Psoas muscle (tissue), 8 donors: ENCODE data around the gene ITGA3. TPM values are rescaled to one million over a fixed set of nuclear protein-coding genes. Genes with fewer than 3 reads are reported as not detected.

Experiments used
- ATAC-seq, 4 donors: fragments of 200-7000 bp; cut with Tn5 transposase; one replicate each; pipeline ENCODE4 v1.9.1; 2020; ENCODE audit warnings: moderate library complexity in 3 of 4, mild to moderate bottlenecking in 2 of 4
- DNase-seq, 2 donors: peaks; one replicate each; pipeline ENCODE4 v3.0.0-alpha.2; 2020
- H3K27ac ChIP-seq: fragments of 200-600 bp; one replicate; pipeline ENCODE4 v1.8.0; 2022
- H3K27me3 ChIP-seq, 3 donors: fragments of 200-600 bp in 1 of 3; one replicate each; pipeline versions ENCODE4 v1.6.1 to v1.8.0; 2013 to 2022; ENCODE audit warnings: low read length in 2 of 3, mild to moderate bottlenecking in 2 of 3, moderate library complexity in 1 of 3; ENCODE audit not compliant: insufficient read depth in 3 of 3
- H3K36me3 ChIP-seq, 2 donors: fragments of 200-600 bp in 1 of 2; one replicate each; pipeline versions ENCODE4 v1.6.1 to v1.8.0; 2013 to 2022; ENCODE audit warnings: low read depth in 1 of 2, mild to moderate bottlenecking in 1 of 2, moderate library complexity in 1 of 2; ENCODE audit not compliant: insufficient read depth in 1 of 2
- H3K4me1 ChIP-seq: fragments of 200-600 bp; one replicate; pipeline ENCODE4 v1.8.0; 2022
- H3K4me3 ChIP-seq: fragments of 200-600 bp; one replicate; pipeline ENCODE4 v1.8.0; 2022; ENCODE audit warnings: mild to moderate bottlenecking
- H3K9me3 ChIP-seq: fragments of 200-600 bp; one replicate; pipeline ENCODE4 v1.8.0; 2022
- CTCF ChIP-seq: fragments of 200-600 bp; IDR thresholded peaks from one replicate; pipeline ENCODE4 v1.8.0; 2022; ENCODE audit warnings: antibody characterized with exemption
- WGBS, 3 donors: extraction: QIAGEN DNeasy Blood & Tissue Kit; methylation state at CpG; one replicate each; pipeline versions ENCODE4 v1.1.6 to v1.1.7; 2013; 5-methylcytosine and 5-hydroxymethylcytosine counted together
- intact Hi-C, 2 donors: fragments of 100-400 bp; cut with DNase I; formaldehyde crosslinking; loops; one replicate each; pipeline versions ENCODE4 v1.11.0 to v1.14.2; 2022
- polyA plus RNA-seq, 3 donors: library from polyadenylated mRNA; stranded (reverse); fragments of 200-250 nt; gene quantifications; one replicate each; pipeline ENCODE4 v1.2.3, GENCODE V29; 2013
- total RNA-seq, 4 donors: library from RNA; stranded (reverse); fragmentation: NEBNext Ultra II Directional in 2 of 4; extraction: Animal tissue kit (Norgen Biotek cat#: 25700) in 2 of 4; gene quantifications; one replicate each; pipeline versions ENCODE4 v1.2.1 to v1.2.4, GENCODE V29; 2021 to 2023
- donor health status: healthy with polysubstance abuse.
- donor health status: DM: no; HTN: no; CAD: no; lungs with moderate emphysema.
- donor health status: Bipolar disorder and iron deficiency.
- donor health status: healthy.
- donor health status: DM: yes; HTN: yes; CAD: no.
- donor health status: DM: no; HTN: no; CAD: no.
- donor health status: DM: no; HTN: no; CAD: no.
- donor health status: DM: yes; HTN: yes; CAD: no.

ITGA3 gene
- total and polyA plus RNA-seq, 7 donors, result 4.9 to 21.9 (median 10.9) TPM

DNA sequence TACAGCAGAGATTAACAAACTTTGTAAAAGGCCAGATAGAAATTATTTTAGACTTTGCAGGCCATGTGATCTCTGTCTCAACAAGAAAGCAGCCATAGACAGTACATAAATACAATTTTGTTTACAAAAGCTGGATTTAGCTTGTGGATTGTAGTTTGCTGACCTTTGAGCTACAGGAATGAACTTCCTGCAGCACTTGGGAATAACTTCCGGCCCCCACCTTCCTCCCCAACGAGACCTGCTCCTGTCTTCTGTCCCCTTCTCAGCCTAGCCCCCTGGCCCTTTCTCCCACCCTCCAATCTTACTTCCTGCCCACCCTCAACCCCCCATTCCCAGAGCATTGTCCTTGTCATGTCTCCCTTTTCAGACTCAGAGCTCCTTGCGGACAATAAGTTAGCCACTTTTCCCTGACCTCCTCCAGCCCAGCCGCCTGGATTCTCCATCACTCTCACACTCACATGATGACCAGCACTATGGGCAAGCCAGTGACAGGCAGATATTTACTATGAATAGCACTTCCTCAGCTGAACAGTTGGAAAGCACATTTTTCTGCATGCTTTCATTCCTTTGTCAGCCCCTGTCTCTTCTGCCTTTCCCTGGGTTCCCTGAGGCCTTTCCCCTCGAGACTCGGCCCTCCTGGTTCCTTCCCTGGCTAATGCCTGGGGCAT is 33.3 kb upstream of the ITGA3 start:
- Histone ChIP-seq H3K27ac (no peak overlapping the region), H3K4me1 (peaks cover 6% of the 10 kb centered on the region), H3K9me3 (no peaks in the 10 kb centered on the region), H3K36me3 (no peaks in the 10 kb centered on the region), H3K4me3 (no peak overlapping the region), H3K27me3 (peaks cover 0 to 6% (median 0%) of the 10 kb centered on the region in 3 donors)
- TF ChIP-seq CTCF, result no peak
- DNase-seq (no peak), ATAC-seq (no peak)
- intact Hi-C loops, result no loop called here
- 61 to 69% (median 68%) methylated on average over 6 of the region's 6 CpGs for WGBS, 3 donors

GRCh38 chr17:50023520-50023919 is 32.4 kb upstream of the ITGA3 start:
- no peaks in the 10 kb centered on the region for H3K9me3 ChIP-seq
- no peaks in the 10 kb centered on the region for H3K36me3 ChIP-seq
- peaks cover 0 to 13% (median 2%) of the 10 kb centered on the region in 3 donors for H3K27me3 ChIP-seq
- H3K27ac ChIP-seq, result no peak overlapping the region
- WGBS, 3 donors, result 65 to 68% (median 65%) methylated on average over 8 of the region's 8 CpGs
- peaks cover 6% of the 10 kb centered on the region for H3K4me1 ChIP-seq
- no peak for TF ChIP-seq CTCF
- DNase-seq, result no peak
- intact Hi-C loops, result no loop called here
- no peak overlapping the region for H3K4me3 ChIP-seq
- ATAC-seq, result no peak

- no peak for DNase-seq
- no peaks in the 10 kb centered on the region for H3K36me3 ChIP-seq
- no peak for TF ChIP-seq CTCF
- no peak for ATAC-seq
- peaks cover 6% of the 10 kb centered on the region for H3K4me1 ChIP-seq
- intact Hi-C loops, result no loop called here
- H3K27ac ChIP-seq, result no peak overlapping the region
- no peak overlapping the region for H3K4me3 ChIP-seq
- H3K9me3 ChIP-seq, result no peaks in the 10 kb centered on the region
- peaks cover 0 to 17% (median 2%) of the 10 kb centered on the region in 3 donors for H3K27me3 ChIP-seq
- 38 to 57% (median 55%) methylated on average over 7 of the region's 7 CpGs for WGBS, 3 donors
These were observed 31.1 kb upstream of the ITGA3 start for GRCh38 chr17:50024808-50025207.

DNA sequence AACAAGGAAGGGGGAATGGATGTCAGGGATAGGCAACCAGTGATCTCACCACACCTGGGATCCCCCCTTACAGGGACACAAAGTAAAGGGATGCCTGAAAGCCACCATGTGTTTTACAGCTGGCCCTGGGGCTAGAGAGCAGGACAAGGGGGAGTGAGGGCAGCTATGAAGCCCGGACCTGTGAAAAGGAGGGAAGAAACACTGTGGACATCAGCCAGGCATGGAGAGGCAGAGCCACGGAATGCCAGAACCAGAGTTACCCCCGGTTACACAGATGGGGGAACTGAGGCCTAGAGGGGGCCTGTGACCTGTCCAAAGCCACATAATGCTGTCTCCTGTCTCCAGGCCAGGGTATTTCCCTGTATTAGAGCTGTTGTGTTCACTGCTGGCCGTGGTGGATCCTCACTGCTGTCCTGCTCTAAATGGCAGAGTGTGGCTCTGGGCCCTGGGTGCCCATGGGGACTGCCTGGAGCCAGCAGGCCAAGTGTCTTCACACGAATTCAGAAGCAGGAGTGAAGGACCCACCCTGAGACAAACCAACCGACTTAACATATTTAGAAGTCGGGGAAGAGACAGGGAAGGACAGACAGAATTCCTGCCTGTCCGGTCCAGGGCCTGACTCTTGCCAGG is 29.7 kb upstream of the ITGA3 start:
- no peak for TF ChIP-seq CTCF
- intact Hi-C loops, result loop anchor here (2.0 kb wide), 2 partner anchors 31 to 61 kb away; partner anchors contain the start of gene ITGA3 (in 1 of the 2)
- no peak for DNase-seq
- no peak for ATAC-seq
- Histone ChIP-seq H3K4me3 (no peak overlapping the region), H3K27me3 (peaks cover 0 to 17% (median 2%) of the 10 kb centered on the region in 3 donors), H3K27ac (no peak overlapping the region), H3K36me3 (no peaks in the 10 kb centered on the region), H3K4me1 (peaks cover 6% of the 10 kb centered on the region), H3K9me3 (no peaks in the 10 kb centered on the region)
- WGBS, 3 donors, result 57 to 67% (median 58%) methylated on average over 8 of the region's 8 CpGs
